Measurements from ENCODE around the gene EEF2KMT. TPM values are rescaled to one million over a fixed set of nuclear protein-coding genes. Genes with fewer than 3 reads are reported as not detected.
"Not testable (repeated sequence)": the region's sequence is repeated elsewhere in the genome, so short reads cannot be mapped to it uniquely, and the experiment has no call there.

EEF2KMT gene
- total RNA-seq, 1 donor from 2014 or later = 3.6 TPM

GRCh38 chr16:5095145-5095830, 2.3 kb downstream of the EEF2KMT start:
- DNase-seq = not testable (repeated sequence)

GRCh38 chr16:5093746-5094145, 3.8 kb downstream of the EEF2KMT start:
- not testable (repeated sequence) for DNase-seq

- DNase-seq = not testable (repeated sequence)
Measured at GRCh38 chr16:5093081-5093480, 4.5 kb downstream of the EEF2KMT start.

- not testable (repeated sequence) for DNase-seq
Measured at GRCh38 chr16:5090592-5090991, 7.0 kb downstream of the EEF2KMT start.

GRCh38 chr16:5089911-5090555, 7.6 kb downstream of the EEF2KMT start:
- not testable (repeated sequence) for DNase-seq

GRCh38 chr16:5088936-5089335, 8.7 kb downstream of the EEF2KMT start:
- DNase-seq = not testable (repeated sequence)

- not testable (repeated sequence) for DNase-seq
Measured at GRCh38 chr16:5088086-5088790, 9.4 kb downstream of the EEF2KMT start.

GRCh38 chr16:5085716-5086115, 11.9 kb downstream of the EEF2KMT start:
- DNase-seq = not testable (repeated sequence)

GRCh38 chr16:5084802-5085201, 12.8 kb downstream of the EEF2KMT start:
- DNase-seq = not testable (repeated sequence)

GRCh38 chr16:5084099-5084731, 13.4 kb downstream of the EEF2KMT start:
- DNase-seq = not testable (repeated sequence)

- not testable (repeated sequence) for DNase-seq
Measured at GRCh38 chr16:5083646-5084045, 13.9 kb downstream of the EEF2KMT start.

GRCh38 chr16:5080996-5081395, 16.6 kb downstream of the EEF2KMT start:
- DNase-seq = not testable (repeated sequence)

- DNase-seq = not testable (repeated sequence)
Measured at GRCh38 chr16:5080461-5080860, 17.1 kb downstream of the EEF2KMT start.

- DNase-seq = no peak
Measured at GRCh38 chr16:5078626-5079025, 19.0 kb downstream of the EEF2KMT start.

- DNase-seq = no peak
Measured at GRCh38 chr16:5077304-5077703, 20.3 kb downstream of the EEF2KMT start.

- DNase-seq = no peak
Measured at GRCh38 chr16:5075637-5076036, 22.0 kb downstream of the EEF2KMT start.

- not testable (repeated sequence) for DNase-seq
Measured at GRCh38 chr16:5073771-5074170, 23.8 kb downstream of the EEF2KMT start.

- no peak for DNase-seq
Measured at GRCh38 chr16:5073279-5073629, 24.3 kb downstream of the EEF2KMT start.

- no peak for DNase-seq
Measured at GRCh38 chr16:5072334-5073278, 25.0 kb downstream of the EEF2KMT start.

GRCh38 chr16:5071681-5072333, 25.8 kb downstream of the EEF2KMT start, which contains the start of gene ALG1:
Gene ALG1 (plus strand): TSS chr16:5071843. CDS start chr16:5071850, 7 bp downstream.
- DNase-seq = peak; percentile 72

GRCh38 chr16:5071341-5071680, 26.3 kb downstream of the EEF2KMT start:
- no peak for DNase-seq

Data from skin of body (tissue), 2 donors.